Tongue (tissue), 2 donors: Measurements from ENCODE around the gene DUS4L. TPM values are rescaled to one million over a fixed set of nuclear protein-coding genes. Genes with fewer than 3 reads are reported as not detected.
"Not testable (repeated sequence)": the region's sequence is repeated elsewhere in the genome, so short reads cannot be mapped to it uniquely, and the experiment has no call there.

Experiments
- DNase-seq: peaks from one replicate; pipeline ENCODE4 v3.0.0-alpha.2; 2015
- total RNA-seq: library from RNA; depleted of rRNA; stranded (reverse); fragments of >200 nt; gene quantifications from one replicate; pipeline ENCODE4 v1.2.3, GENCODE V29; 2014

DUS4L gene
- total RNA-seq: 8.7 TPM

GRCh38 chr7:107563775-107564552, at the start of gene DUS4L, which contains the start of gene COG5:
Gene DUS4L, plus strand, starts transcription at chr7:107563971. Its CDS starts 3,100 bp downstream, at chr7:107567071.
Gene COG5, minus strand, starts transcription at chr7:107563920. Its CDS starts 24 bp downstream, at chr7:107563896.
- peak; percentile 93 for DNase-seq

GRCh38 chr7:107526672-107527071, 37.1 kb upstream of the DUS4L start:
- DNase-seq: no peak

- DNase-seq: no peak
Measured at GRCh38 chr7:107527196-107527595, 36.6 kb upstream of the DUS4L start.

- no peak for DNase-seq
Measured at GRCh38 chr7:107528461-107528860, 35.3 kb upstream of the DUS4L start.

- DNase-seq: no peak
Measured at GRCh38 chr7:107530751-107531150, 33.0 kb upstream of the DUS4L start.

GRCh38 chr7:107534139-107534538, 29.6 kb upstream of the DUS4L start:
- DNase-seq: no peak

GRCh38 chr7:107537228-107537627, 26.5 kb upstream of the DUS4L start:
- DNase-seq: not testable (repeated sequence)

GRCh38 chr7:107538001-107538400, 25.8 kb upstream of the DUS4L start:
- no peak for DNase-seq

- no peak for DNase-seq
Measured at GRCh38 chr7:107543338-107543993, 20.3 kb upstream of the DUS4L start.

GRCh38 chr7:107544848-107545591, 18.8 kb upstream of the DUS4L start:
- DNase-seq: no peak

GRCh38 chr7:107551936-107552335, 11.8 kb upstream of the DUS4L start:
- DNase-seq: no peak

GRCh38 chr7:107555893-107556292, 7.9 kb upstream of the DUS4L start:
- DNase-seq: no peak

GRCh38 chr7:107559864-107560263, 3.9 kb upstream of the DUS4L start:
- peak; percentile 4 for DNase-seq

- no peak for DNase-seq
Measured at GRCh38 chr7:107560898-107561516, 2.8 kb upstream of the DUS4L start.

GRCh38 chr7:107563081-107563774, 543 bp upstream of the DUS4L start:
- DNase-seq: no peak

GRCh38 chr7:107564553-107565298, 955 bp downstream of the DUS4L start:
- no peak for DNase-seq

GRCh38 chr7:107570298-107570697, 6.5 kb downstream of the DUS4L start:
- no peak for DNase-seq

GRCh38 chr7:107573537-107573936, 9.8 kb downstream of the DUS4L start:
- no peak for DNase-seq

GRCh38 chr7:107579554-107579884, 15.7 kb downstream of the DUS4L start:
- DNase-seq: no peak

- DNase-seq: peak; percentile 89
Measured at GRCh38 chr7:107579885-107580715, 16.3 kb downstream of the DUS4L start, which contains the start of gene BCAP29. Gene BCAP29, plus strand, starts transcription at chr7:107580246. Its CDS starts 527 bp downstream, at chr7:107580773.
